Activated gamma-delta T cell treated with anti-CD3 and anti-CD28 coated beads, Interleukin-2, amount 50 U/mL, for 16 hours (primary cell): Measurements from ENCODE around the gene GTPBP6.
"Not testable (repeated sequence)": the region's sequence is repeated elsewhere in the genome, so short reads cannot be mapped to it uniquely, and the experiment has no call there.

ENCODE experiments used
- DNase-seq: peaks from one replicate; pipeline ENCODE4 v3.0.0-alpha.2; 2020; ENCODE audit warnings: low read depth

Gene GTPBP6

GRCh38 chrX:265502-265901 lies 53.1 kb downstream of the GTPBP6 start:
- no peak for DNase-seq

GRCh38 chrX:264634-265455 lies 53.8 kb downstream of the GTPBP6 start:
- no peak for DNase-seq

- not testable (repeated sequence) for DNase-seq
Measured at GRCh38 chrX:264006-264405, 54.6 kb downstream of the GTPBP6 start.

GRCh38 chrX:262381-262909 lies 56.2 kb downstream of the GTPBP6 start:
- no peak for DNase-seq

- DNase-seq = no peak
Measured at GRCh38 chrX:261919-262352, 56.7 kb downstream of the GTPBP6 start.

- DNase-seq = no peak
Measured at GRCh38 chrX:261167-261918, 57.3 kb downstream of the GTPBP6 start.

- no peak for DNase-seq
Measured at GRCh38 chrX:259692-260355, 58.8 kb downstream of the GTPBP6 start.

- DNase-seq = no peak
Measured at GRCh38 chrX:258291-259040, 60.1 kb downstream of the GTPBP6 start.

- DNase-seq = no peak
Measured at GRCh38 chrX:257681-258289, 60.8 kb downstream of the GTPBP6 start.

- DNase-seq = not testable (repeated sequence)
Measured at GRCh38 chrX:257054-257453, 61.5 kb downstream of the GTPBP6 start.

- no peak for DNase-seq
Measured at GRCh38 chrX:255923-256331, 62.7 kb downstream of the GTPBP6 start.
